Activated CD8-positive, alpha-beta T cell treated with anti-CD3 and anti-CD28 coated beads, Interleukin-2, amount 10 ng/mL, durations not matched to agents 7 days and 5 days (primary cell): ENCODE measurements around the gene OTUB1. TPM values are rescaled to one million over a fixed set of nuclear protein-coding genes. Genes with fewer than 3 reads are reported as not detected.
A peak's percentile ranks its signal among the peaks of the same experiment; 100 is the strongest.

Experiments used
- ATAC-seq: fragments of 150-1000 bp; cut with Tn5 transposase; one replicate; pipeline ENCODE4 v1.10.0; 2021; ENCODE audit warnings: moderate library complexity
- CTCF ChIA-PET: fragments of 350-600 bp; sonication (Branson Sonifier 250); formaldehyde crosslinking; loops from one replicate; lab custom pipeline; 2021; ENCODE audit warnings: antibody characterized with exemption; lab: Charles Lee
- POLR2A ChIA-PET: fragments of 350-600 bp; sonication (Branson Sonifier 250); formaldehyde crosslinking; loops from one replicate; lab custom pipeline; 2021; ENCODE audit warnings: antibody characterized with exemption; lab: Charles Lee
- DNase-seq: peaks from one replicate; pipeline ENCODE4 v3.0.0-alpha.2; 2020
- H3K27ac Mint-ChIP-seq: one replicate; pipeline ENCODE4 v1.8.0; 2021; ENCODE audit warnings: mild to moderate bottlenecking, mixed read lengths
- H3K27me3 Mint-ChIP-seq: one replicate; pipeline ENCODE4 v1.8.0; 2021; ENCODE audit warnings: low read depth, mixed read lengths
- H3K36me3 Mint-ChIP-seq: one replicate; pipeline ENCODE4 v1.8.0; 2021; ENCODE audit warnings: low read depth, mixed read lengths
- H3K4me1 Mint-ChIP-seq: one replicate; pipeline ENCODE4 v1.8.0; 2021; ENCODE audit warnings: low read depth, mixed read lengths
- H3K4me3 Mint-ChIP-seq: one replicate; pipeline ENCODE4 v1.8.0; 2021; ENCODE audit warnings: mild to moderate bottlenecking, mixed read lengths
- H3K9me3 Mint-ChIP-seq: one replicate; pipeline ENCODE4 v1.8.0; 2022; ENCODE audit warnings: mixed read lengths; ENCODE audit not compliant: insufficient read depth
- total RNA-seq, 2 experiments: library from RNA; stranded (reverse); gene quantifications; one replicate each; pipeline ENCODE4 v1.2.3, GENCODE V29; 2021

OTUB1 gene
- total RNA-seq, 2 experiments from 2014 or later = 93.7 to 102 TPM

DNA sequence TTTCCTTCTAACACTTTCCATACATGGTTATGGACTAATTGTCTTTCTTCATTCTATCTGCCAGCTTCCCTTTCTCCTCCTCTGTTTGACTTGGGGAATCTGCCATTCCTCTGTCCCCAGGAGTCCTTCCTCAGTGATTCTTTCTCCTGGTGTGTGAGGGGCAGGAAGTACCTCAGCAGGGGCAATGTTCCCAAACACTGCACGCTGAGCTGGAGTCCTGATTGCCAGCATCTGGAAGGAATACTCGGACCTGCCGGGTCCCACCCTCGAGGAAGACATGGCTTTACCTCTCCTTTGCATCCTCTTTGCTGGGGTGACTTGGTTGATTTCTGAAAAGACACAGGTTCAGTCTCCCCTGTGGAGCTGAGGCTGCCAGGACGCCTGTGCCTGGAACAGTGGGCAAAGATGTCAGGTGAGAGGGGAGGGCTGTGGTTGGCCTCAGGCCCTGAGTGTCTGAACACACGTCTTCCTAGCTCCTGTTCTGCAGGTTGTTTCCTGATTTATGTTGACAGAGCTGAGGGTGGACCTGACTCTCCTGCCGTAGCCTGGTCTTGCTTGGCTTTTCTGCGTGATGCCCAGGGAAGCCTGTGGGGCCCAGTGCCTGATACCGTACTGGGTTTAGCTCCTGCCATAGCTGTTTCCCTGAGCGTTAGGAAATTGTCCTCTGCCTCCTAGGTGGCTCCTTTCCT is 7.5 kb upstream of the OTUB1 start:
- H3K27ac Mint-ChIP-seq = peak overlapping the region; percentile 54
- peaks cover 45% of the 10 kb centered on the region for H3K4me1 Mint-ChIP-seq
- ChIA-PET POLR2A (no interaction called here), CTCF (interaction anchor here (0.9 to 1.4 kb wide), 2 partner anchors 22 to 142 kb away, joined by 3 to 4 read pairs; no protein-coding TSS in a partner anchor)
- no peaks in the 10 kb centered on the region for H3K27me3 Mint-ChIP-seq
- H3K36me3 Mint-ChIP-seq = peaks cover 32% of the 10 kb centered on the region
- ATAC-seq = no peak
- no peaks in the 10 kb centered on the region for H3K9me3 Mint-ChIP-seq
- DNase-seq = no peak
- no peak overlapping the region for H3K4me3 Mint-ChIP-seq

DNA sequence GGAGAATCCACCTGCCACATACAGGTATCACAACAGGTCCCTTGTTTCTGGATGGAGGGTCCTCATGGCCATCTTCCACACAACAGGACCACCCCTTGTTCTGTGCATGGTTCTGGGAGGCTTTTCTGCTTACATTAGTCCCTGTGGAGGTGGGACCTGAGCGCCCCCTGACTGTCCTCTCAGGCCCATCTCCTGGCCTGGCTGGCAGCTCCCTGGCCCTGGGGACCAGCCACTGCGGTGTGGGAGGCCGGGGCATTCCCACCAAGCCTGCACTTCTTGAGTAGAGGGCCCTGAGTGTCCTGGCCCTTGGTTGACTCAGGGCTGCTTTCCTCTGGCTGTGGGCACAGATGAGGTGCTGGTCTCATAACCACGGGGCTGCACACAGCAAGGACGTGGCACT is 6.8 kb upstream of the OTUB1 start:
- peaks cover 39% of the 10 kb centered on the region for H3K4me1 Mint-ChIP-seq
- H3K4me3 Mint-ChIP-seq = no peak overlapping the region
- ChIA-PET CTCF (interaction anchor here (1.4 kb wide), 1 partner anchor 142 kb away, joined by 4 read pairs; no protein-coding TSS in a partner anchor), POLR2A (no interaction called here)
- no peak overlapping the region for H3K27ac Mint-ChIP-seq
- H3K27me3 Mint-ChIP-seq = no peaks in the 10 kb centered on the region
- no peaks in the 10 kb centered on the region for H3K9me3 Mint-ChIP-seq
- no peak for ATAC-seq
- peaks cover 28% of the 10 kb centered on the region for H3K36me3 Mint-ChIP-seq
- DNase-seq = no peak

GRCh38 chr11:63985812-63986155 is 454 bp upstream of the OTUB1 start:
- H3K27me3 Mint-ChIP-seq = no peaks in the 10 kb centered on the region
- H3K4me3 Mint-ChIP-seq = peak overlapping the region; percentile 98
- H3K27ac Mint-ChIP-seq = peak overlapping the region; percentile 94
- H3K36me3 Mint-ChIP-seq = peaks cover 25% of the 10 kb centered on the region
- ChIA-PET POLR2A (interaction anchor here (0.6 to 1.7 kb wide), 9 partner anchors 9 to 124 kb away, joined by 3 to 7 read pairs (median 4); partner anchors contain the start of genes COX8A and RCOR2), CTCF (interaction anchor here (1.0 to 1.6 kb wide), 6 partner anchors 9 to 149 kb away, joined by 3 to 11 read pairs (median 4); partner anchors contain the start of gene COX8A)
- DNase-seq = peak; percentile 86
- peak; percentile 90 for ATAC-seq
- H3K9me3 Mint-ChIP-seq = no peaks in the 10 kb centered on the region
- peaks cover 37% of the 10 kb centered on the region for H3K4me1 Mint-ChIP-seq

DNA sequence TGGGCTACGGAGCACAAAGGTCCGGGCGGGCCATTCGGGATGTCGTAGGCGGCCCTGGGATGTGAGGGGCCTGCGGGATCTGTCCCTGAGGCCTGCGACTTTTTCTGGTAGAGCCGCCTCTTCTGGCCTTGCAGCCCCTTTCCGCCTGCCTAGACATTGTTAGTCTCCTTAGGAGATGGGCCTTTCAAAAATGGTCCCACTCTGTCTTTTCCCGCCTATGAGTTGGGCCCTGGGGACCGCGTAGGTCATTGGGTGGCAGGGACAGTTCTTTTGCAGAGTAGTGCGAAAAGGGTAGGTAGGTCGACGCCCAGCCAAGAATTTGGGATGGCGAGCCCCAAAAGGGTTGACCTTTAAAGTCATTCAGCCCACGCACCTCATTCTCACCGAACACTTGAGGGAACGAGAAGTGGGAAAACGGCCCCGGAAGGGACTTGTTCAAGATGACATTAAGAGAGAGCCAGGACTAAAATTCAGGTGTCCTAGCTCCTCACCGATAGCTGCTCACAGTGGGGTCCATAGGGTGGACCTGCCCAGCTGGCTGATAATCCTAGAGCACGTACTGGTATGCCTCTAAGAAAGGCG is 785 bp downstream of the OTUB1 start:
- ChIA-PET POLR2A (interaction anchor here (0.8 to 1.8 kb wide), 3 partner anchors 11 to 12 kb away, joined by 3 to 7 read pairs (median 6); no protein-coding TSS in a partner anchor), CTCF (interaction anchor here (0.8 to 2.2 kb wide), 2 partner anchors 13 to 150 kb away, joined by 4 to 13 read pairs; no protein-coding TSS in a partner anchor)
- Mint-ChIP-seq H3K27ac (peak overlapping the region; percentile 70), H3K36me3 (peaks cover 38% of the 10 kb centered on the region), H3K27me3 (no peaks in the 10 kb centered on the region), H3K4me3 (peak overlapping the region; percentile 77), H3K4me1 (peaks cover 33% of the 10 kb centered on the region), H3K9me3 (no peaks in the 10 kb centered on the region)
- DNase-seq (no peak), ATAC-seq (no peak)

DNA sequence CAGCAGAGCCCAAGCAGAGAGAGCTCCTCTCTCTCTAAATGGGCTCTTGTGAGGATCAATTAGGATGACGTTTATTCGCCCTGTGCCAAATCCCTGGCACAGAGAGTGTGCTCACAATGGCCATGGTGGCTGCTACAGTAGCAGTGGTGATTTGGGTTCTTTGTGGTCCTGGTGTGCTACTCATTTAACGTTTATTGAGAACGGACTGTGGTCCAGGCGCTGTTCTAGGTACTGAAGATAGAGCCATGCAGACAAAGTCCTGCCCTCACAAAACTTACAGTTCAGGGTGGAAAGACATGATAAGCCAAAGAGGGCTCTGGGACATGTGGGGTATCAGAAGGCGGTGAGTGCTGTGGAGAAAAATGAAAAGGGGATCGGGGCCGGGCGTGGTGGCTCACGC is 5.3 kb downstream of the OTUB1 start:
- Mint-ChIP-seq H3K9me3 (no peaks in the 10 kb centered on the region), H3K4me1 (peaks cover 28% of the 10 kb centered on the region), H3K4me3 (no peak overlapping the region), H3K36me3 (peaks cover 52% of the 10 kb centered on the region), H3K27me3 (no peaks in the 10 kb centered on the region), H3K27ac (no peak overlapping the region)
- ChIA-PET POLR2A (no interaction called here), CTCF (interaction anchor here (0.8 to 1.9 kb wide), 3 partner anchors 8 to 158 kb away, joined by 3 to 7 read pairs (median 3); no protein-coding TSS in a partner anchor)
- DNase-seq (no peak), ATAC-seq (no peak)

- Mint-ChIP-seq H3K4me1 (peaks cover 25% of the 10 kb centered on the region), H3K27me3 (no peaks in the 10 kb centered on the region), H3K27ac (no peak overlapping the region), H3K4me3 (no peak overlapping the region), H3K9me3 (no peaks in the 10 kb centered on the region), H3K36me3 (peaks cover 61% of the 10 kb centered on the region)
- no peak for ATAC-seq
- CTCF ChIA-PET = no interaction called here
- POLR2A ChIA-PET = interaction anchor here (1.0 kb wide), 1 partner anchor 194 kb away, joined by 5 read pairs; no protein-coding TSS in a partner anchor
- no peak for DNase-seq
These were observed 6.9 kb downstream of the OTUB1 start for GRCh38 chr11:63993100-63993499.

DNA sequence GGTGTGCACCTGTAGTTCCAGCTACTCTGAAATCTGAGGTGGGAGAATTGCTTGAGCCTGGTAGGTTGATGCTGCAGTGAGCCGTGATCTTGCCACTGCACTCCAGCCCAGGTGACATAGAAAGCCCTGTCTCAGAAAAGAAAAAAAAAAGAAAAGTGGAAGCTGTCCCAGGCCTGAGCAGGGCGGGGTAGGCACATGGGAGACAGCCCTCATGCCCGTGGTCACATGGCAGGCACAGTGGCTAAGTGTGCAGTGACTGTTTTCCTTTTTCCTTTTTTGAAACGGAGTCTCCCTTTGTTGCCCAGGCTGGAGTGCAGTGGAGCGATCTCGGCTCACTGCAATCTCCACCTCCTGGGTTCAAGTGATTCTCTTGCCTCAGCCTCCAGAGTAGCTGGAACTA is 7.8 kb downstream of the OTUB1 start:
- Mint-ChIP-seq H3K27me3 (no peaks in the 10 kb centered on the region), H3K27ac (peak overlapping the region; percentile 49), H3K36me3 (peaks cover 59% of the 10 kb centered on the region), H3K9me3 (no peaks in the 10 kb centered on the region), H3K4me1 (peaks cover 21% of the 10 kb centered on the region), H3K4me3 (no peak overlapping the region)
- ChIA-PET POLR2A (interaction anchor here (1.1 kb wide), 1 partner anchor 37 kb away, joined by 4 read pairs; no protein-coding TSS in a partner anchor), CTCF (interaction anchor here (1.1 kb wide), 1 partner anchor 151 kb away, joined by 4 read pairs; no protein-coding TSS in a partner anchor)
- DNase-seq (no peak), ATAC-seq (no peak)

DNA sequence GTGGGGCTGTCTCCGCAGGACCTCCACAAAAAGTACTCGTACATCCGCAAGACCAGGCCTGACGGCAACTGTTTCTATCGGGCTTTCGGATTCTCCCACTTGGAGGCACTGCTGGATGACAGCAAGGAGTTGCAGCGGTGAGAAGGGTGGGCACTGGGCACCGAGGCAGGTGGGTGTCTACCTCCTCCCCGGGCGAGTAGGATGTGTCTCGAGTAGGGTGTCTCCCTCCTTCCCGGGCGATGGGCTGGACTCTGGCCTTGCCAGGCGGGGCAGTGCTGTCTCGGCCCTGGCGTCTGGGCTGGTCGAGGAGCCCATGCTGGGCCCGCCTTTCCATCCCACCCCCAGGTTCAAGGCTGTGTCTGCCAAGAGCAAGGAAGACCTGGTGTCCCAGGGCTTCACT is 10.3 kb downstream of the OTUB1 start:
- Mint-ChIP-seq H3K4me1 (peaks cover 26% of the 10 kb centered on the region), H3K27ac (no peak overlapping the region), H3K4me3 (no peak overlapping the region), H3K9me3 (no peaks in the 10 kb centered on the region), H3K27me3 (no peaks in the 10 kb centered on the region), H3K36me3 (peaks cover 41% of the 10 kb centered on the region)
- CTCF ChIA-PET = interaction anchor here (1.3 kb wide), 1 partner anchor 151 kb away, joined by 3 read pairs; no protein-coding TSS in a partner anchor
- POLR2A ChIA-PET = no interaction called here
- no peak for ATAC-seq
- no peak for DNase-seq

- DNase-seq (no peak), ATAC-seq (no peak)
- H3K4me1 Mint-ChIP-seq = peaks cover 33% of the 10 kb centered on the region
- POLR2A ChIA-PET = interaction anchor here (1.1 to 1.6 kb wide), 2 partner anchors 9 to 12 kb away, joined by 3 to 6 read pairs; no protein-coding TSS in a partner anchor
- no peak overlapping the region for H3K27ac Mint-ChIP-seq
- H3K27me3 Mint-ChIP-seq = no peaks in the 10 kb centered on the region
- CTCF ChIA-PET = no interaction called here
- H3K4me3 Mint-ChIP-seq = no peak overlapping the region
- no peaks in the 10 kb centered on the region for H3K9me3 Mint-ChIP-seq
- H3K36me3 Mint-ChIP-seq = peaks cover 36% of the 10 kb centered on the region
These were observed 11.0 kb downstream of the OTUB1 start for GRCh38 chr11:63997104-63997700.

GRCh38 chr11:63997801-63998337 is 11.6 kb downstream of the OTUB1 start:
- peaks cover 32% of the 10 kb centered on the region for H3K4me1 Mint-ChIP-seq
- no peaks in the 10 kb centered on the region for H3K27me3 Mint-ChIP-seq
- H3K4me3 Mint-ChIP-seq = no peak overlapping the region
- H3K27ac Mint-ChIP-seq = no peak overlapping the region
- CTCF ChIA-PET = no interaction called here
- POLR2A ChIA-PET = interaction anchor here (1.1 to 1.6 kb wide), 2 partner anchors 10 to 12 kb away, joined by 3 to 6 read pairs; no protein-coding TSS in a partner anchor
- ATAC-seq (no peak), DNase-seq (no peak)
- H3K36me3 Mint-ChIP-seq = peaks cover 36% of the 10 kb centered on the region
- no peaks in the 10 kb centered on the region for H3K9me3 Mint-ChIP-seq
